GM19328 (cell line): ENCODE data around the gene PCSK5.

Source experiments
- ATAC-seq: cut with Tn5 transposase; IDR thresholded peaks from one replicate; pipeline ENCODE4 v1.9.1; 2021; ENCODE audit warnings: mild to moderate bottlenecking, moderate library complexity; ENCODE audit not compliant: unreplicated experiment

The PCSK5 gene

GRCh38 chr9:75998096-75998780 is 107.8 kb downstream of the PCSK5 start:
- no peak for ATAC-seq

- ATAC-seq, result no peak
These were observed 111.0 kb downstream of the PCSK5 start for GRCh38 chr9:76001459-76001858.

GRCh38 chr9:76003041-76003440 is 112.6 kb downstream of the PCSK5 start:
- no peak for ATAC-seq

GRCh38 chr9:76004526-76004925 is 114.1 kb downstream of the PCSK5 start:
- ATAC-seq, result no peak

GRCh38 chr9:76007935-76008334 is 117.5 kb downstream of the PCSK5 start:
- no peak for ATAC-seq

GRCh38 chr9:76013809-76014208 is 123.3 kb downstream of the PCSK5 start:
- no peak for ATAC-seq

- ATAC-seq, result no peak
These were observed 127.8 kb downstream of the PCSK5 start for GRCh38 chr9:76018235-76018634.

- ATAC-seq, result no peak
These were observed 128.3 kb downstream of the PCSK5 start for GRCh38 chr9:76018761-76019160.

- no peak for ATAC-seq
These were observed 130.2 kb downstream of the PCSK5 start for GRCh38 chr9:76020652-76021051.

GRCh38 chr9:76022317-76022716 is 131.8 kb downstream of the PCSK5 start:
- ATAC-seq, result no peak

GRCh38 chr9:76023715-76024195 is 133.3 kb downstream of the PCSK5 start:
- no peak for ATAC-seq

GRCh38 chr9:76025286-76025685 is 134.8 kb downstream of the PCSK5 start:
- no peak for ATAC-seq

- ATAC-seq, result no peak
These were observed 136.3 kb downstream of the PCSK5 start for GRCh38 chr9:76026796-76027195.

- no peak for ATAC-seq
These were observed 136.9 kb downstream of the PCSK5 start for GRCh38 chr9:76027416-76027815.

- no peak for ATAC-seq
These were observed 137.4 kb downstream of the PCSK5 start for GRCh38 chr9:76027861-76028260.

- ATAC-seq, result no peak
These were observed 141.7 kb downstream of the PCSK5 start for GRCh38 chr9:76032038-76032796.

GRCh38 chr9:76032797-76033373 is 142.4 kb downstream of the PCSK5 start:
- no peak for ATAC-seq

- ATAC-seq, result no peak
These were observed 143.6 kb downstream of the PCSK5 start for GRCh38 chr9:76034049-76034448.

- no peak for ATAC-seq
These were observed 146.3 kb downstream of the PCSK5 start for GRCh38 chr9:76036762-76037161.

GRCh38 chr9:76037587-76038225 is 147.2 kb downstream of the PCSK5 start:
- no peak for ATAC-seq

- no peak for ATAC-seq
These were observed 148.0 kb downstream of the PCSK5 start for GRCh38 chr9:76038431-76038830.
